Islet of Langerhans (tissue), 1 donor: ENCODE data around the gene CTCF.

Experiments
- FAIRE-seq: peaks from one replicate; lab custom pipeline; 2011; peaks lifted over from hg19 to GRCh38; lab: Jason Lieb, UNC

The CTCF gene

GRCh38 chr16:67605641-67606040, 43.3 kb downstream of the CTCF start:
- FAIRE-seq: no peak

DNA sequence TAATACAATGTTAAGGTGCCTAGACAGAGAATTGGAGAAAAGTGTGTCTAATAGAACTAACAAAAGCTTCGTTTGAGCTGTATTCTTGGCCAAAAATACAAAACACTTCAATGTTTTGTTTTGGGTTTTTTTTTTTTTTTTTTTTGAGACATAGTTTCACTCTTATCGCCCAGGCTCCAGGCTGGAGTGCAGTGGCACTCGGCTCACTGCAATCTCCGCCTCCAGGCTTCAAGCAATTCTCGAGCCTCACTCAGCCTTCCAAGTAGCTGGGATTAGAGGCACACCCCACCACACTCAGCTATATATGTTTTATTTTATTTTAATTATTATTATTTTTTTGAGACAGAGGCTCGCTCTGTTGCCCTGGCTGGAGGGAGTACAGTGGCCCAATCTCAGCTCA, 44.3 kb downstream of the CTCF start:
- no peak for FAIRE-seq

DNA sequence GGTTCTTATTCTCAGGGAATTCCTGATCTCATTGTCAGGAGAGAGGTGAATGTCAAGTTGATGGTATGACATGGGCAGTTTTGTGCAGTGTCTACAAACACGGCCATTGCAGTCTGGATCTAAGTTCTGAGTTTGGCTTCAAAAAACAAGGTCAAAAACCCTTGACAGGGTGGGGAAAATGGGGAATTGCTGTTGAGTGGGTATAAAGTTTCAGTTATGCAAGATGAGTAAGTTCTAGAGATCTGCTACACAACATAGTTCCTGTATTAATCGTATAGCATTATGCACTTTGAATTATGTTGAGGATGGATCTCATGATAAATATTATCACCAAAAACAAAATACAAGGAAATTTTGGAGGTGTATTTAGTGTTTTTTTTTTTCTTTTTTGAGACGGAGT, 46.0 kb downstream of the CTCF start:
- FAIRE-seq: no peak

- no peak for FAIRE-seq
These were observed 51.5 kb downstream of the CTCF start for GRCh38 chr16:67613808-67614207.

GRCh38 chr16:67628216-67628615, 65.9 kb downstream of the CTCF start:
- FAIRE-seq: no peak

DNA sequence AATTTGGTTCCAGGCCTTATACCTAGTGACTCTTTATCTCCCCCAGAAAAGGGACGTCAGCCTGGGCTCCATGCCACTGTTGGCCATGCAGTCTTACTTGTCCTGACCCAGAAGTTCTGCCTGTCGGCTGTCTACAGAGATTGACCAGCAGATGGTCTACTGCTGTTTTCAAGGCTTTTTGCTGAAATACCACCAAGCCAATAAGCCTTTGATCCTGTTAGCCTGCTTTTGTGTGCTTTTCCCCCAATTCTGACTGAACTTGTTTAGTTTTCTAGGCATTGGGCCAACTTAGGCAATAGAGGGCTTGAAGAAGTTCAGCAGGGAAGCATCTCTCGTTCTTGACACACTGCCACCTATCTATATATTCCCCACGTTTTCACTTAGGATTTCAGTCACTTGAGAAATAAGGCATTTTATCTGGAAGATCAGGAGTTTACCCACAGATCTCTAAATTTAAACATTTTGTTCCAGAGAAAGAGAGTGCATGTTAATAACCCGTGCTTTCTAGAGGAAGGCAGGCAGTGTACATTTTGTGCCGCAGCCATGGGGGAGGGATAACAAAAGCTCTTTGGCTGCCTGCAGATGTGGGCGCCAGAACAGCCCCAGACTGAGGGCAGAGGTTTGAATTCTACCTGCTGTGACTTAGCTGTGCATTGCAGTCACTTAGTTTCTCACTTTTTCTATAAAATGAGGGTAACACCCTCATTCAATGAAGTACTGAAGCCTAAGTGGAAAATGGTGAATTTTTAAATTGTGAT, 70.3 kb downstream of the CTCF start:
- FAIRE-seq: no peak

DNA sequence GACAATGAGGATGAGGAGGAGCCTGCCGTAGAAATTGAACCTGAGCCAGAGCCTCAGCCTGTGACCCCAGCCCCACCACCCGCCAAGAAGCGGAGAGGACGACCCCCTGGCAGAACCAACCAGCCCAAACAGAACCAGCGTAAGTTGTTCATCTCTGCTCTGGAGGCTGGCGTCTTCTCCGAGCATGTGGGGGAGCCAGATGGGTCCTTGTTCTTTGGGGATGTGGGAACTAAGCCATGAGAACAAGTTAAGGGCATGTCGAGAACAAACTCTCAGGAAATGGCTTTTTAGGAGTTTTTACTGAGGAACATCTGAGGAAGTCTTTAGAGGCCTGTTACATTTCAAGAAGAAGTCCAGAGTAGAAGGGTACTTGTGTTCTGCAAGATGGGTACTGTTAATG, 74.4 kb downstream of the CTCF start:
- no peak for FAIRE-seq

DNA sequence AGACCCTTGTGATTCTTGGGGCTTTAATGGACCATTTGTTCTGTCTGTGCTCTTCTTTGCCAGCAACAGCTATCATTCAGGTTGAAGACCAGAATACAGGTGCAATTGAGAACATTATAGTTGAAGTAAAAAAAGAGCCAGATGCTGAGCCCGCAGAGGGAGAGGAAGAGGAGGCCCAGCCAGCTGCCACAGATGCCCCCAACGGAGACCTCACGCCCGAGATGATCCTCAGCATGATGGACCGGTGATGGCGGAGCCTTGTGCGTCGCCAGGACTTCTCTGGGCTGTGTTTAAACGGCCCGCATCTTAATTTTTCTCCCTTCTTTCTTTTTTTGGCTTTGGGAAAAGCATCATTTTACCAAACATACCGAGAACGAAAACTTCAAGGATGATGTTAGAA, 75.3 kb downstream of the CTCF start:
- no peak for FAIRE-seq

- FAIRE-seq: no peak
These were observed 79.7 kb downstream of the CTCF start for GRCh38 chr16:67641779-67642708.

- no peak for FAIRE-seq
These were observed 81.7 kb downstream of the CTCF start for GRCh38 chr16:67644038-67644437.

DNA sequence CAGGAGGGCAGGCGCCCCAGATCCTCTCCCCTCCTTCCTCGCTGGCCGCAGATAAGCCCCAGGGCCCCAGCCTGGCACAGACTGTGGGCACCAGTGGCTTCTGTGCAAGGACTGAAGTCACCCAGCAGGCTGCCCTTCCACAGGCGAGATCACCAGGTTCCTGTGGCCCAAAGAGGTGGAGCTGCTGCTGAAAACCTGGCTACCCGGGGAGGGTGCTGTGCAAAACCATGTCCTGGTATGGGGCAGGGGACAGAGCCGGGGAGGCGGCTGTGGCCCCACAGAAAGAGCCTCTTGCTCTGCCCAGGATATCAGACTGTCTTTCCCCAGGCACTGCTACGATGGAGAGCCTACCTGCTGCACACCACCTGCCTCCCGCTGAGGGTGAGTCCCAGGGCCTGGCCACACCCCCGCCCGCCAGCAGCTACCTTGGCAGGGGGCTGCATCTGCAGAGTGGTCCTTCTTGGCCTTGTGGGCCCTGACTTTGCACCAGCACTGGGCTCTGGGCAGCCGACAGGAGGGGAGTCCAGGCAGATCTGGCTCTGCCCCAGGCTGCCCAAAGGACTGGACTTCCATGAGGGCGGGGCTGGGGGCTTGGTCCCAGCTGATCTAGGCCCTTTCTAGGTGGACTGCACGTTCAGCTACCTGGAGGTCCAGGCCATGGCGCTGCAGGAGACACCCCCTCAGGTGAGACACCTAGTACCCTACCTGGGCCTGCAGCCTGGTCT, 83.2 kb downstream of the CTCF start:
- FAIRE-seq: no peak

DNA sequence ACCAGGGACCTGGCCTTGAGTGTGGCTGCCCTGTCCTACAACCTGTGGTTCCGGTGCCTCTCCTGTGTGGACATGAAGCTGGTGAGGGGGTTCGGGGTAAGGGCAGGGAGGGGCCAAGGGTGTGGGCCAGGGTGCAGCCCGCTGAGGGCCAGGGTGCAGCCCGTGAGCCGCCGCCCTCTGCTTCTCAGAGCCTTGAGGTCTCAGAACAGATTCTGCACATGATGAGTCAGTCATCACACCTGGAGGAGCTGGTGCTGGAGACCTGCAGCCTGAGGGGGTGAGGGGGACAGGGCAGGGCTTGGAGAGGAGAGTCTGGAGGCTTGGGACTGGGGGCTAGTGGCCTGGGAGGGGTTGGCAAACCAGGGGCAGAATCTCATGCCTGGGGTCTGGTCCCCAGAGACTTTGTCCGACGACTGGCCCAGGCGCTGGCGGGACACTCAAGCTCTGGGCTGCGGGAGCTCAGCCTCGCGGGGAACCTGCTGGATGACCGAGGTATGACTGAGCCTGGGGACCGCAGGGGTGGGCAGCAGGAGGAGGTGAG, 84.9 kb downstream of the CTCF start:
- FAIRE-seq: no peak

GRCh38 chr16:67647681-67648080, 85.4 kb downstream of the CTCF start:
- no peak for FAIRE-seq

GRCh38 chr16:67648088-67648763, 85.9 kb downstream of the CTCF start:
- FAIRE-seq: no peak

- FAIRE-seq: no peak
These were observed 86.6 kb downstream of the CTCF start for GRCh38 chr16:67648764-67649407.

GRCh38 chr16:67649494-67649931, 87.2 kb downstream of the CTCF start:
- FAIRE-seq: no peak

GRCh38 chr16:67650023-67650422, 87.7 kb downstream of the CTCF start:
- FAIRE-seq: no peak

- no peak for FAIRE-seq
These were observed 88.7 kb downstream of the CTCF start for GRCh38 chr16:67651039-67651438.

DNA sequence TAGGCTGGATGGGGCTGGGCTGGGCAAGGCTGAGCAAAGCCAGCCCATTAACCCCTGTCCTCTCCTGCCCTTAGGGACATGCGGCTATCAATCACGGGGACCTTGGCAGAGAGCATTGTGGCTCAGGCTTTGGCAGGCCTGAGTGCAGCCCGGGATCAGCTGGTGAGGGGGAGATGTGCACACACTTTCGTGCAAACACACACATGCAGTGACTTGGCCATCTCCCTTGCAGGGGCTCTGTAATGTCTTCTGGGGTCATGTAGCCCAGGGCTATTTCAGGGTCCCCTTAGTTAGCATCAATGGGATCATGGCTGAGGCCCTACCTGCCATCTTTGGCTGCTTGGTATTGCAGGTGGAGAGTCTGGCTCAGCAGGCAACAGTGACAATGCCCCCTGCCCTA, 89.5 kb downstream of the CTCF start:
- FAIRE-seq: no peak

GRCh38 chr16:67652578-67653127, 90.3 kb downstream of the CTCF start:
- FAIRE-seq: no peak
